ENCODE data around the gene MRPL55.

Gene MRPL55

DNA sequence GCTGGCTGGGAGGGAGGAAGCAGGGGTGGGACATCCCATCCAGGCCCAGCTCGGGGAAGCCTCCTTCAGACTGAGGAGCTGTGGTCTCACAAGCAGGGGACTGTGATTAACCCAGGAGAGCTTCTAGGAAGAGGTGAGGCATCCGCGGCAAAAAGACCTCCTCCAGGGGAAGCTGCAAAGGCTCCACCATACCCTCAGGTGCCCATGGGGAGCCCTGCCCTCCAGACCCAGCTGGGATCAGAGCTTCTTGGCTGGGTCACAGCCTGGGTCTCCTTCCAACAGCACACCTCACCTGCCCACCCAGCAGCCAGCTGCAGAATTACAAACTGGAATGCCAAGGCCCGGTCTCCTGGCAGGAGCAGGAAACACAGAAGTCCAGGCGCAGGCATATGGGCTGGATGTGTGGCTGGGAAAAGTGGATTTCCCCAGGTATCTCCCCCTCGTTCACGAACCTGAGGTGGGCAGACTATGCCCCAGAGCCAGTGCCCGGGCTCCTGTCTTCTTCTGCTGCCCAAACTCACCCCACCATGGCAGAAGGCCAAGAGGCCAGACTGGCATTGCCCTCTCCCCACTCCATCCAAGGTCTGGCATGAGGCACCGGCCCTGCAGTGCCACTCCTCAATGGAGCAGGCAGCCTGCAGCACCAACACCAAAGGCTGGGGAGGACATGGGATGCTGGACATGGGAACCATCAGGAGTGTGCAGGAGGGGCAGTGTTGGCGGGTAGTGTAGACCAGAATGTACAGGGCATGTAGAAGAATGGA lies 42.0 kb downstream of the MRPL55 start:
- no peak for DNase-seq

GRCh38 chr1:228066416-228066815 lies 42.7 kb downstream of the MRPL55 start:
- DNase-seq = no peak

DNA sequence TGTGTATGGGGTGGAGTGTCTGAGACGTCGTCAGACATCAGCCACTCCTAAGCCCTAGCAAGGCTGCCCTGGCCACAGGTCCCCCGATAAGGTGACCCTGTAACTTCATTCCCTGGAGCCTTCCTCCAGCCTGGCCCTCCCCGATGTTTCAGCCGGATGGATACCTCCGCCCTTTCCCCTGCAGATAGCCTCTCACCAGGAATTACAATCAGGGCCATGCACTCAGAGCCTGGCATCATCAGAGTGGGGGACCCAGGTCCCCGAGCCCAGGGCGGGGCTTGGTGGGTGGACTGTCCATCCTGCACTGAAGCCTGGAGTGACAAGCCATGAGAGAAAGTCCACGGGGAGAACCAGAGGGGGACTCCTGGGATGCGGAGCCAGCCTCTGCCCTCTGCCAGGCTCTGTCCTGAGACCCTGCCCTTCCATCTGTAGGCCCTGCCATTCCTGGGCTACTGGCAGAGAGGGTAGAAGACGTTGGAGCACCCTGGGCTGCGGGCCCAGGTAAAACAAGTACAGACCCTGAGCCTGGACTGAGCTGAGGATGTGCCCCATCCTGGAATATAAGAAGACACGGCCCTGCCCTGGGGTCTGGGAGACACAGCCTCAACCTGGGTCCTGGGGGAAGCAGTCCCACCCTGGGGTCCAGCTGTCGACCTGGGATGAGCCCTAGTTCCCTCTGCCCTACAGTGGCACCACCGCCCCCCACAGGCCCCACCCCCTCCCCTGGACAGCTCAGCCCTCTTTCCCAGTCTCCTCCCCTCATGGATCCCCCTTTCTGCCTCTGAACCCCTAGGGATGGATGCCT lies 43.4 kb downstream of the MRPL55 start:
- DNase-seq = no peak

DNA sequence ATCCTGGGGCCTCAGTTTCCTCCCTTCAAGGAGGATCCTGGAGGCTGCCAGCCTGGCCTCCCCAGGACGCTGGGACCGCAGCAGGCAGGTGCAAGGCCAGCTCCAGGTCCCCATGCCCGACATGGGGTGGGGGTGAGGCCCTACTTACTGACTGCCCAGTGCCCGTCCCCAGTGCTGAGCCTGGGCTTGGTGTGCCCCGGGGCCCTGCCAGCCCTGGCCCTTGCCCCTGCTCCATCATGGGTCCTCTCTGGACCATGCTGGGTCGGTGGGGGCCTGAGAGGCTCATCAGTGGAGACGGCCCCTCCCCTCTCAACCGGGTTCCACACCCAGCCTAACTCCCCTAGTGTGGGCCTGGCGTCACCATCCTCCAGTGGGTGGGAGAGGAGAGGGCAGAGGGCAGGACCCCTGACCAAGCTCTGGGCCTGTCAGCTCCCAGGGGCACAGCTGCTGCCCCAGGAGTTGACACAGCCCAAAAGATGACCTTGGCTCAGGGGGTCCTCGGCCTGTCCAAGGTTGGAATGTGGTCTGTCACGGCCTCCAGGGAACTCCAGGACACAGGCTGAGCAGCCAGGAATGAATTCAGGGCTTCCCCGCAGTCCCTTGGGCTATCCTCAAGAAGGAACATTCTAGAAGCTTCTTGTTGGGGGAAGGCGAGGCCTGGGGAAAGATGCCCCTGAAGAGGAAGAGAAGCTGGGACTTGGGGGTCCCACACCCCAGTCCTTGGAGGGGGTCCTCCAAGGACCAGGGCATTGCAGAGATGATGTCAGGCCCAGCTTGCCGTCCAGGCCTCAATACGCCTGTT lies 44.2 kb downstream of the MRPL55 start:
- no peak for DNase-seq

DNA sequence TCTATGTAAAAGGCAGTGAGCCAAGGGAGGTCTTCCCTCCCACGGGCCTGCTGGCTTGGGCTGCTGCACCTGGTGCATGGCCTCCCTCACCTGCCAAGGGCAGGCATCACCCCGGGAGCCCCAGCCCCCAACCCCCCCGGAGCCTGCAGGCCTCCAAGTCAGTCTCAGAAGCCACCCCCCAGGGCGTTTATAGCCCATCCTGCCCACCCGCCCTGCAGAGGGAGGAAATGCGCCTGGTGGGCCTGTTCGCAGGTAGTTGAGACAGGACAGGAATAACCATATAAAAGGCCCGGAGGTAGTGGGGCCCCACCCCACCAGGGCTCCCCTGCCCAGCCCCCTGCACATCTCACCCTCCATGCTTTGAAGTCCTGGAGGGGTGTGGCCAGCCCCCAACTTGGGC lies 44.8 kb downstream of the MRPL55 start:
- no peak for DNase-seq

DNA sequence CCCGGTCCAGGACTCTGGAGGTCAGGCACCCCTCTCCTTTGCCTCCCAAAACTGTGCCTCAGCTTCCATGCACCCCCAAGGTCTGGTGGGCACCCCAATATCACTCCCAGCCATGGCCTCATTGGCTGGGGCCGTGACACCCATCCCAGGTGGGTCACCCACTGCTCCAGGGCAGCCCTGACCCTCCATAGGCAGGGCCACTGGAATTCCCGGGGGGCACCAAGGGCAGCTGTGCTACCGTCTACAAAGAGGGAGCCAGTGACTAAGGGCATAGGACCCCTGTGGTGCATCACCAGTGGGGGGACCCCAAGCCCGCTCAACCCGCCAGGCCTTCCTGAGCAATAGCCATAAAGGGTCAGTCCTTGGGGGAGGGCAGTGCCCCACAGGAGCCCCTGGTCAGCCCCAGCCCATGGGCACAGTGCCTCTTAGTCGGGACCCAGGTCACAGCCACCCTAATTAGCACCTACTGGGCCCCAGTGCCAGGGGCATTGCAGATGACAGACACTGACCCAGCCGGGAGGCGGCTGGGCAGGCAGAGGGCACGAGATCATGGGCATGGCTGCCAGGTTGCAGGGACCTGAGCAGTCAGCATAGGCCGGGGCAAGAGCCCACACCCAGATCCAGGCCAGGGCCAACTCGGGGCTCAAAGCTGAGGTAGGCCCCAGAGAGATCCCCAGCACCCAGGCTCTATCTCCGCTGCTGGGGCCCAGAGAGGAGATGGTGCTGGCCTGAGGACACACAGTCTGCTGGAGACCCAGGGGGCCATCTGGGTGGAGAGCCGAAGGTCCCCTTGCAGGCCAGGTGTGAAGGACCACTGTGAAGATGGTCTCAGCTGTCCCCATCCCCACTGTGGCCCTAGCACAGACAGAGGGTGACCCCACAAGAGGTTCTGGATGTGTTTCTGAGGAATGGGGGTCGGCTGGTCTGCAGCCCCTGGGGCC lies 45.6 kb downstream of the MRPL55 start:
- DNase-seq = no peak

GRCh38 chr1:228062812-228063211 lies 46.3 kb downstream of the MRPL55 start:
- DNase-seq = no peak

DNA sequence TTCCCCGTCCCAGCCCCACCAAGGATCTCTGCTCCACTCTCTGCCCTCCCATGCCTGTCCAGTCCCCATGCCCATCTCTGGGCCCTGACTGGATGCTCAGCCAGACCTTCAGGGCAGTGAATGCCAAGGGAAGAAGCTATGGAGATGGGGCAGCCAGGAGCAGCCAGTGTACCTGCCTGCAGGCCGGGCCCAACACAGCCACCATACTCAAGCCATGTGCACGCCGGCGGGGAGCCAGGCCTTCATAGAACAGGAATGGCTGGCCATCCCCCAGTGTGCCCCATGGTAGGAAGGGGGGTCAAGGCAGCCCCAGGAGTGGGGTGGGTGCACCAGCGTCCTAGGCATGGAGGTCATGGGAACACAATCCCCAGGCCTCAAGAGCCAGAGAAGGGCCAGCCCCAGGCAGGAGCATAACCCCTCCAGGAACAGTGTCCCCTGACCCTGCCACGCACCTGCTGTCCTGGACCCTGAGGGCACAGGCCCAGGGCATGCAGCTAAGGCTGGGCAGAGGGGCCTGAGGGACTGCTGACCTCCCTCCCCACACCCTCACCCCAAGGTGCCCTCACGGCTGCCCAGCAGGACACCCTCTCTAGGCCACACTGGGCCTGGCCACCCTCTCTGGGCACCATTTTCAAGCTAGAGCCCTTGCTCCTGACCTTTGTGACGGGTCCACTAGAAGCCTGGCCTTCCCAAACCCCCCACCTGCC lies 46.9 kb downstream of the MRPL55 start:
- no peak for DNase-seq

GRCh38 chr1:228061411-228062084 lies 47.6 kb downstream of the MRPL55 start:
- no peak for DNase-seq

GRCh38 chr1:228060458-228061190 lies 48.5 kb downstream of the MRPL55 start:
- no peak for DNase-seq

DNA sequence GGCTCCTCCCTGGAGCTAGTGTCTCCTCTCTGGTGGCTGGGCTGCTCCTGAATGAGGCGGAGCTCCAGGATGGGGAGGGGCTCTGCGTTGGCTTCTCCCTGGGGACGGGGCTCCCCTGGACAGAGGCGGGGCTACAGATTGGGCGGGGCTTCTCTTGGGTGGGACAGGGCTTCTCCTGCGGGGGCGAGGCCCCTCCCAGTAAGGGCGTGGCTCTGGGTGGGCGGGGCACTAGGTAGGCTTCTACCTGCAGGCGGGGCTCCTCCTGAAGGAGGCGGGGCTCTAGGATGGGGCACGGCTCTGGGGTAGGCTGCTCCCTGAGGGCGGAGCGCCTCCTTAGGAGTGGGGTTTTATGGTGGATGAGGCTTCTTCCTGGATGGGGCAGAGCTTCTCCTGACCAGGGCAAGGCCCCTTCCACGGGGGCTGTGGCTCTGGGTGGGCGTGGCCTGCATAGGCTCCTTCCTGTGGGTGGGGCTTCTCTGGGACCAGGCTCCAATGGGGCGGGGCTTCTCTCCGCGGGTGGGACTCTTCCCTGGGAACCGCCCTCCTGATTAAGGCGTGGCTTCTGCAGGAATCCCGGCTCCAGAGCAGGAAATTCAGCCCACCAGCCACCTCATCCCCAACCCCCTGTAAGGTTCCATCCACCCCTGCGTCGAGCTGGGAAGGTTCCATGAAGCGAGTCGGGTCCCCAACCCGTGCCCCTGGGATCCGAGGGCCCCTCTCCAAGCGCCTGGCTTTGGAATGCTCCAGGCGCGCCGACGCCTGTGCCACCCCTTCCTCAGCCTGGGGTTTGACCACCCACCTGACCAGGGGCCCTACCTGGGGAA lies 49.3 kb downstream of the MRPL55 start:
- DNase-seq = no peak

DNA sequence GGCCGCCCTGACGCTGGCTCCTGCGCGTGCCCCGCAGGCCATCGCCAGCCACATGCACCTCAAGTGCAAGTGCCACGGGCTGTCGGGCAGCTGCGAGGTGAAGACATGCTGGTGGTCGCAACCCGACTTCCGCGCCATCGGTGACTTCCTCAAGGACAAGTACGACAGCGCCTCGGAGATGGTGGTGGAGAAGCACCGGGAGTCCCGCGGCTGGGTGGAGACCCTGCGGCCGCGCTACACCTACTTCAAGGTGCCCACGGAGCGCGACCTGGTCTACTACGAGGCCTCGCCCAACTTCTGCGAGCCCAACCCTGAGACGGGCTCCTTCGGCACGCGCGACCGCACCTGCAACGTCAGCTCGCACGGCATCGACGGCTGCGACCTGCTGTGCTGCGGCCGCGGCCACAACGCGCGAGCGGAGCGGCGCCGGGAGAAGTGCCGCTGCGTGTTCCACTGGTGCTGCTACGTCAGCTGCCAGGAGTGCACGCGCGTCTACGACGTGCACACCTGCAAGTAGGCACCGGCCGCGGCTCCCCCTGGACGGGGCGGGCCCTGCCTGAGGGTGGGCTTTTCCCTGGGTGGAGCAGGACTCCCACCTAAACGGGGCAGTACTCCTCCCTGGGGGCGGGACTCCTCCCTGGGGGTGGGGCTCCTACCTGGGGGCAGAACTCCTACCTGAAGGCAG lies 50.0 kb downstream of the MRPL55 start:
- no peak for DNase-seq

GRCh38 chr1:228058172-228058948 lies 50.7 kb downstream of the MRPL55 start:
- no peak for DNase-seq

All from NCI-H1694 (cell line).